GM19395 (cell line): ENCODE data around the gene CTSC.
"Not testable (repeated sequence)": the region's sequence is repeated elsewhere in the genome, so short reads cannot be mapped to it uniquely, and the experiment has no call there.

Source experiments
- ATAC-seq: cut with Tn5 transposase; IDR thresholded peaks from one replicate; pipeline ENCODE4 v1.9.1; 2021; ENCODE audit warnings: mild to moderate bottlenecking, moderate library complexity; ENCODE audit not compliant: unreplicated experiment

The CTSC gene

DNA sequence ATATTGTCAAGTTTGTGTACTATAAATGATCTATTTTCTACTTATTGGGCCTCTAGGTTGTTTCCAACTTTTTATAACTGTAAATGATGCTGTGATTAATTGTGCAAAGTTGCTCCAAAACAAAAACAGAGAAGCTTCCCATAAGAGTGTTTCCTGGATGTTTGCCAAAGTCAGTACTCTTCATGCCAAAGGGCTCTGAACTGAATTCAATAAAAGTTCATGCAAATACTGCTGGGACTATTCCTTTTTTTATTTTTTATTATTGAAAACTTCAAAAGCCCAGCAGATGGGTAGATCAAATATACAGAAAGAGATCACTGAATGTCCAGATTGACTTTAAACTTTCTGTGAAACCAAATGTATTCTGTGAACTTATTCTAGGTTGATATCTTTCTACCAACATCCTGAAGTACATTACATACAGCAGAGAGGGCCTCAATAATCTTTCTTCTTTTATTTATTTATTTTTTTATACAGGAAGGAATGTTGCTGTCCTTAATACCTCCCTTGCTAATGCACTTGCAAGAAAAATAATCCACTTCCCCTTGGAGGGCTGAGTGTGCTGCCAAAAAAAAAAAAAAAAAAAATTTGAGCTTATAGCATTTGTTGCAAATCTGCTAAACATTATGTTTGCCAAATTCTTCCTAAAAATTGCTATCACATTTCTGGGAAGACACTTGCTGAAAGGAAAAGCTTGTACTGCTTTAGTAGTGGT lies 53.0 kb downstream of the CTSC start:
- no peak for ATAC-seq

DNA sequence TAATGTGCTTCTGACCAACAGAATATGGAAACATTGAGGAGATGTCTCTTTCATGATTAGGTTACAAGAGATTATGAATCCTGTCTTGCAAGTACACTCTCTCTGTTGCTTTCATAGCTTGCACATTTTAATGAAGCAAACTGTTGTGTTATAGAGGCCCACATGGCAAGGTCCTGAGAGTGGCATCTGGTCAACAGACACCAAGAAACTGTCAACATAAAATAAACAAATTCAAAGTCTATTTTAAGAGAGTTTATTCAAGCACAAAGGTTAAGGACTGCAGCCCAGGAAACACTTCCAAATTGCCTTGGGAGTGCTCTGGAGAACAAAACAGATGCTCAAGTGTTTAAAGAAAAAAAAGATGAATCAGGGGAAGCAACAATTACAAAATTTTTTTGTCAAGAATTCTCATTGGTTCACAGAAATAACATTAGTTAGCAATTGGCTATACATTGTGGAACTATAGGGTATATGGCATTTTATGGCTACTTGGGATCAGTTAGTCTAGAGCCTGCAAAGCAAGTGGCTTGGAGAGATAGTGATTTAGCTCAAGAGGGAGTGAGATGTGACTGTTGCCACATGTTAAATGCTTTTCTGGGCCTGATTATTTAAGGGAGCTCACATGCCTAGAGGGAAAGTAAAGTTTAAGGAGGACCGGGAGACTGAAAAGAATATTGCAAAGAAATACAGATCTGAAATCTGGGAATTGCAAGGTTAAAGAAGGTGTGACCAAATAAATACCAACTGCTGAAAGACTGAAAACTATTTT lies 54.6 kb downstream of the CTSC start:
- no peak for ATAC-seq

DNA sequence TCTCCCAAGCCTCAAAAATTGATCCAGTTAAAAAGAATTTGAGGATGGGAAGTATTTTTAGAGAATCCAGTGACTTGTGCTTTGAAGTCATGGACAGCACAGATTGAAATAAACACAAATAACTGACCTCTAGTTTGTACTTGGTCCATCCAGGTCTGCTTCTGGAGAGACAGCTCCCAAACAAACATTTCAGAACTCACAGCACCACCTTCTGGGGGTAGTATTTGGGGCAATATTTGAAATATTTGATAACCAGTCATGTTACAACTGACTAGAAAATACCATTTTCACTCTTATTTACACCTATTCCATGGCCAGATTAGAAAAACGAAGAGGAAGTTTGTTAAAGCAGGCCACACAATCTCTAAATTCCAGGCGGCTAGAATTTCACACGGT lies 56.2 kb downstream of the CTSC start:
- no peak for ATAC-seq

DNA sequence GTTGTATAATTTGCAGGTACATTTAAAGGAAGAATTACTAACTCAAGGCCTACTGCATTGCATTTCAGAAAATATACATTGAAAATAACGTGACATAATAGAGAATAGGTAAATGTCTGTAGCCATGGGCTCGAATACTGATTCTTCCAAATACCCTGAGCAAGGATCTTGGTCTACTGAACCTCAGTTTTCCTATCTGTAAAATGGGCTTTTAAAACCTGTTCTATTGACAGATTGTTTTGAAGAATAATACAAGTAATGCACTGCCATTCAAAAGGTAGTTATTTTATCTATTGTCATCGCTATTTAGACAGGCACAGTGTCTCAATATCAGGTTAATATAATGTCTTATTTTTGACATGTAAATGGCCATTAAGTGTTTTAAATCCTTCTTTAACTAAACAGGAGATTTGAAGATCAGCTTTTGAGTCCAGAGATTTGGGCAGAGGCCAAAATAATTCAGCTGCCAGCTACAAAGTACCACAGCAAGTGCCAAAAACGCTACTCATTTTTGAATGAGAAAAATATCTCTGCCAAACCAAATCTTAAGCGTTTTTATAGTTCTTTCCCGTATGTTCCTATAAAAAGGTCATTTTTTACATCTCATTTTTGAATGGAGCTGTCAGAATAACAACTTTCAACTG lies 56.7 kb downstream of the CTSC start:
- no peak for ATAC-seq

DNA sequence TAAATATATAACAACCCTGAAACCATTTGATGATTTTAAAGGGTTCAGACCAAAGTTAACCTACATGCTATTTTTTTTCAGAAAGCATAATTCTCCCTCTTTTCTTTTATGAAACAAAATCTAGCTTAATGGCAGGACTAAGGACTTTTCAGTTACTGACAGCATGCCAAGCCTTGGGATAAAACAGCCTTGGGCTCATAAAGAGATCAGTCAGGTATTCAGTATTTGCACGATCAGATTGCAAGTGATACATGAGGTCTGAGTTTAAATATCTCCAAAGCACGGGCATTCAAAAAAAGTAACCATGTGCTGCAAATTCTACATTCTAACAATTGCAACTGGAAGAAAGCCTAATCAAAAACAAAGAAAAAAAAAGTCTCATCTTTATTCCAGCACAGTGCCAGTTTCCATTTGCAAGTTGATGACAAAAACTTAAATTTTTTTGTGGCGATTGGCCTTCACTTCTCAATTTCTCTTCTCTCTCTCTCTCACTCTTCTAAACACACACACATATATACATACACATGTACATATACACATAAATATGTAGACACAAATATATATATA lies 60.1 kb downstream of the CTSC start:
- ATAC-seq: no peak

DNA sequence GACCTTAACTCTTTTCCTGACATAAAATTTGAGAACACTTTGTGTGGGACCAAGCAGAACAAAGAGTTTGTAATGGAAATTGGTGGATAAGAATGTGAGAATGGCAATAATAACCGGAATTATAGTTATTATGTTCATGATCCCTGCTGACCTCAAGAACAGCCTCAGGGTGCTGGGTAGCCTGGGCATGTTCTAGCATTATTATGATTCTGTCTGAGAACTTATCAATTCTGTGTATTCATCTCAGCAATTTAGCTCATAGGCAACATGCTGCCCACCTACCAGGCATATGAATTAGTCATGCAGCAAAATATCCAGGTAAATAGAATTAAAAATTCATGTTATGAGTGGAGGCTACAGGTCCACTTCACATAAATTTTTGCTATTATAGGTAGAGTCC lies 61.9 kb downstream of the CTSC start:
- ATAC-seq: no peak

DNA sequence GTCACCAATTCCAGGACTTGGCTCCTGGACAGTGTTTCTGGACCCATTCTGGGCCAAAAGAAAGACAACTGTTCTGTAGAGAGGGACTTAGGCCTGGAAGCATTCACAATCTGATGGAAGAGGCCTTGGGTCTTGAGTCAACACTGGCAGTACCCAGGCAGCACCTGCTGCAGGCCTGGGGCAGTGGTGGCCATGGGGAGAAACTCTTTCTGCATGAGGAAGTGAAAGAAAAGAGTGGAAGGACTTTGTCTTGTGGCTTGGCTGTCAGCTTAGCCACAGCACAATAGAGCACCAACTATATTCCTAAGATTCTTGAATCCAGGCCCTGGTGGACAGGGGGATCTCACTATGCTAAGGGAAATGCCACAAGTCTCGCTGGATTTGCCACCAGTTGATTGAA lies 70.6 kb downstream of the CTSC start:
- no peak for ATAC-seq

DNA sequence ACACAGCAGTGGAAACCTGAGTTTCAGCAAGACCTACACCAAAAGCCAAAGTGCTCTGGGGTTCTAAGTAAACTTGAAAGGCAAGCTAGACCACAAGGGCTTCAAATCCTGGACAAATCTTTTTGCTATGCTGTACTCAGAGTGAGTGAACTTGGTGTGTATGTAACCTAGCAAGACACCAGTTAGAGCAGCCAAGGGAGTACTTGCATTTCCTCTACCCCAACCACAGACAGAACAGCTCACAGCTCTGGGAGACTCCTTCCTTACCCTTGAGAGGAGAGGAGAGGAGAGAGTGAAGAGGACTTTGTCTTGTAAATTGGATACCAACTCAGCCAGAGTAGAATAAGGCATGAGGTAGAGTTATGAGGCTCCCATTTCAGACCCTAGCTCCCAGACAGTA lies 71.4 kb downstream of the CTSC start:
- no peak for ATAC-seq

DNA sequence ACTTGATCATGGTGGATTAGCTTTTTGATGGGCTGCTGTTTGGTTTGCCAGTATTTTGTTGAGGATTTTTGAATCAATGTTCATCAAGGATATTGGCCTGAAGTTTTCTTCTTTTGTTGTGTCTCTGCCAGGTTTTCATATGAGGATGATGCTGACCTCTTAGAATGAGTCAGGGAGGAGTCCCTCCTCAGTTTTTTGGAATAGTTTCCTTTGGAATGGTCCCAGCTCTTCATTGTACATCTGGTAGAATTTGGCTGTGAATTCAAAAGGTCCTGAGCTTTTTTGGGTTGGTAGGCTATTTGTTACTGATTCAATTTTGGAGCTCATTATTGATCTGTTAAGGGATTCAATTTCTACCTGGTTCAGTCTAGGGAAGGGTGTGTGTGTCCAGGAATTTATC lies 78.1 kb downstream of the CTSC start:
- ATAC-seq: no peak

DNA sequence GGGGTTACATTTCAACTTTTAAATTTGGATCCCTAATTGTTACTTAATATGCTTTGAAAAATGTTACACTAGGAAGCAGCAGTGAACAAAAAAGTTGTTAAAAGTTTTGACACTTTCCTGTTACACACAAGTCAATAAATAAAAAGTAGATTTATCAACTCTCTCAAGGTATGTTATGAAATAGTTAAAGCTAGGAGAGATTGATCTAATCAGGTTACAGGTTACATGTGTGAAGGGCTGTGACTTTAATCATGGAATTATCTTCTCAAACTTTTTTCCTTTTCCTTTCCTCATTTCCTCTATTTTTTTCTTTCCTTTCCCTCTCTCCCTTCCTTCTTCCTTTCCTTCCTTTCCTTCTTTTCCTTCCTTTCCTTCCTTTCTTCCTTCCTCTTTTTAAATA lies 85.3 kb downstream of the CTSC start:
- no peak for ATAC-seq

DNA sequence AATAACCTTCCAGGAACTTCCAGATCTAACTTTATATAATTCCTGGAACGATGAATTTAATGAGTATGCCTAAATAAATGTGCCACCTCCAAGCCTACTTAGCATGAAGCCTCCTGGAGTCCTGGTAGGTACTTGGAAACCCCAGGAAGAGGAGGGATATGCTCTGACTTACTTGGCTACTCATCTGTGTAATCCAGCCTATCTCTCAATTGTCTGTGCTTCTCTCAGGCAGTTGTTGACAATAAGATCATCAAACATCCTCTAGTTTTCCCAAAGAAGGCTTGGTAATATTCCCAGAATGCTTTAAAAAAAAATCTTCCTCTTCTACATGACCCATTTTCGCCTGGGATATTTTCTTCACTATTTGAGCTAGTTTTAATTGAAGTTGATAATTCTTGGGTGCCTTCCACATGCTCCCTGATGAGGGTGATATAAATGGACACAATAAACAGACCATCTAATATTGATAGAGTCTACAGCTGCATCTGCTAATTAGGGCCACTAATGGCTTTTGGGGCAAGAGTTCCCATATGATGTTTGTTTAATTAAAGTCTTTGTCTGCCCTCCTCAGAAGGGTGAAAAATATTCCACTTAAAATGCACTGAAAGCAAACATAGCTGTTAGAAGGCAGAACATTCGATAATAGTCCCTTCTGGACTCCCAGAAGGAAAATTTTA lies 86.8 kb downstream of the CTSC start:
- no peak for ATAC-seq

DNA sequence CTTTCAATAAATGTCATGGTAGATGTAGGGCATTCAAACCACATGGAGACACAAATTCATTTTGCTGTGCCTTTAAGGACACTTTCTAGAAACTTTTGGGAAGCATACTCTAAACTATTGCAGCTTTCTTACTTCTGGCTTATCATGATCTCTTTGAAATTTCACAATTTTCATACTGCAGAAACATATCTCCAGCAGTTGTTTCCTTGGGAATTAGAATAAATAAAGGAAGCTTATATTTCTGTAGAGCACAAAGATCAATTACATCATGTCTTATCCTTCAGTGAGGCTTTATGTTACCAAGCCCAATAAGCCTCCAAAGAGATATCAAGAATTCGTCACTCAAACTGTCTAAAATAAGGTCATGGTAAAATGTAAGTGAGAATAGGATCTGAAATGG lies 87.8 kb downstream of the CTSC start:
- ATAC-seq: no peak

DNA sequence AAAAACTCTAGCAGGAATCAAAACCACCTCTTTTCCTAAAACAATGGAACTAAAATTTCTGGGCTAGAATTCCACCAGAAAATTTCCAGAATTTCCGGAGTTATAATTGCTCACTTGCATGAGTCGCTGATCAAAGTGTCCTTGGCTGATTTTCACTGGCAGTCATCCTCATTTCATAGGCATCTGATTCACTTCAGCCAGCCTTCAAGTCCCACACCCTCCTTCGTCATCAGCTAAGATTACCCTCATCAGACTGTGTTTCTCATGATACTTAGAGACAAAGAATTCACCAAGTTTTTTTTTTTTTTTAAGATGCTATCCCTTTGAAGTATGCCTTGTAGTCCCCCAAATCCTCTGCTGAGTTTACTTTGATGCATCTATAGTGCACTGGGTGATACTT lies 90.8 kb downstream of the CTSC start:
- ATAC-seq: no peak

DNA sequence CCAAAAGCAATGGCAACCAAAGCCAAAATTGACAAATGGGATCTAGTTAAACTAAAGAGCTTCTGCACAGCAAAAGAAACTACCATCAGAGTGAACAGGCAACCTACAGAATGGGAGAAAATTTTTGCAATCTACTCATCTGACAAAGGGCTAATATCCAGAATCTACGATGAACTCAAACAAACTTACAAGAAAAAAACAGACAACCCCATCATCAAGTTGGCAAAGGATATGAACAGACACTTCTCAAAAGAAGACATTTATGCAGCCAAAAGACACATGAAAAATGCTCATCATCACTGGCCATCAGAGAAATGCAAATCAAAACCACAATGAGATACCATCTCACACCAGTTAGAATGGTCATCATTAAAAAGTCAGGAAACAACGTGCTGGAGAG lies 92.0 kb downstream of the CTSC start:
- ATAC-seq: not testable (repeated sequence)
